Measurements from ENCODE around the gene PNMT. TPM values are rescaled to one million over a fixed set of nuclear protein-coding genes. Genes with fewer than 3 reads are reported as not detected.

Gene PNMT
- total RNA-seq, 1 donor from 2014 or later, result 3.3 TPM

DNA sequence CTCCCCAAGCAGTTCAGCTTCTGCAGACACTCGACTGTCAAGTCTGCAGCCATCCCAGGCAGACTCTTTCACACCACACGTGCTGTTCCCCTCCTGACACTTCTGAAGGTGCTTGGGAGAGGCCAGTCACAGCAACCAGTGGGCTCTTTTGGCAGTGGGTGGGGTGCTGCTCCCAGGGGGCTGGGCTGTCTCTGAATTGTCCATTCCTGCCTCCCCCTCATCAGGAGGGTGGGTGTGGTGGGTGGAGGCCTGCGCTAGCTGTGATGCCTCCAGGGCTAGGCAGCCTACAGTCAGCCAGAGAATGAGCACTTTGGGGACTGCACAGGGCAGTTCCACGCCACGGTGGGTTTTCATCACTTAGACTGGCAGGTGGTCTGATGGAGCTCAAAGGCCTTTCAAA lies 21.0 kb upstream of the PNMT start:
- H3K4me3 Mint-ChIP-seq, result no peak overlapping the region
- peaks cover 40% of the 10 kb centered on the region for H3K4me1 Mint-ChIP-seq (ENCODE audit: unreplicated experiment)
- H3K27ac Mint-ChIP-seq, result no peak overlapping the region
- no peaks in the 10 kb centered on the region for H3K36me3 Mint-ChIP-seq
- TF ChIP-seq CTCF (conservative IDR thresholded peaks at IDR 0.05), result no peak
- no peak for DNase-seq (ENCODE audit: extremely low spot score, unreplicated experiment)
- no peaks in the 10 kb centered on the region for H3K9me3 Mint-ChIP-seq
- no peaks in the 10 kb centered on the region for H3K27me3 Mint-ChIP-seq

- Mint-ChIP-seq H3K4me3 (no peak overlapping the region), H3K27ac (peak overlapping the region; percentile 25), H3K27me3 (no peaks in the 10 kb centered on the region), H3K9me3 (no peaks in the 10 kb centered on the region), H3K4me1 (ENCODE audit: unreplicated experiment) (peaks cover 36% of the 10 kb centered on the region), H3K36me3 (no peaks in the 10 kb centered on the region)
- no peak for TF ChIP-seq CTCF (conservative IDR thresholded peaks at IDR 0.05)
- DNase-seq (ENCODE audit: extremely low spot score, unreplicated experiment), result no peak
Observed at GRCh38 chr17:39648616-39649366, 19.5 kb upstream of the PNMT start.

DNA sequence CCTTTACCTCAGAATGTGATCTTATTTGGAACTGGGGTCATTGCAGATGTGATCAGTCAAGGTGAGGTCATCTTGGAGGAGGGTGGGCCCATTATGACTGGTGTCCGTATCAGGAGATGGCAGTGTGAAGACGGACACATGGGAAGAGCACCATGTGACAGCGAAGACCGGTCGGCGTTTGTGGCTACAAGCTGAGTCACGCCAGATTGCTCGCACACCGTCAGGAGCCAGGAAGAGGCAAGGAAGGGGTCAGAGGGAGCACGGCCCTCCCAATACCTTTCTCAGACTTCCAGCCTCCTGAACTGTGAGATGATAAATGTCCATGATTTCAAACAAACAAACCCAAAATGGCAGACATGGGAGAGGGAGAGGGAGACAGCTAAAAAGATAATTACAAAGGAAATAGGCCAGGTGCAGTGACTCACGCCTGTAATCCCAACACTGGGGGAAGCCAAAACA lies 18.1 kb upstream of the PNMT start:
- no peak for TF ChIP-seq CTCF (conservative IDR thresholded peaks at IDR 0.05)
- H3K36me3 Mint-ChIP-seq, result no peaks in the 10 kb centered on the region
- no peak overlapping the region for H3K4me3 Mint-ChIP-seq
- no peaks in the 10 kb centered on the region for H3K9me3 Mint-ChIP-seq
- no peaks in the 10 kb centered on the region for H3K27me3 Mint-ChIP-seq
- H3K27ac Mint-ChIP-seq, result no peak overlapping the region
- peaks cover 35% of the 10 kb centered on the region for H3K4me1 Mint-ChIP-seq (ENCODE audit: unreplicated experiment)
- DNase-seq (ENCODE audit: extremely low spot score, unreplicated experiment), result no peak

GRCh38 chr17:39651923-39652586 lies 16.2 kb upstream of the PNMT start:
- Mint-ChIP-seq H3K9me3 (no peaks in the 10 kb centered on the region), H3K27me3 (no peaks in the 10 kb centered on the region), H3K27ac (peak overlapping the region; percentile 30), H3K4me3 (peak overlapping the region; percentile 67), H3K4me1 (ENCODE audit: unreplicated experiment) (peaks cover 41% of the 10 kb centered on the region), H3K36me3 (no peaks in the 10 kb centered on the region)
- TF ChIP-seq CTCF (conservative IDR thresholded peaks at IDR 0.05), result no peak
- DNase-seq (ENCODE audit: extremely low spot score, unreplicated experiment), result no peak

GRCh38 chr17:39652587-39653315 lies 15.5 kb upstream of the PNMT start:
- H3K4me1 Mint-ChIP-seq (ENCODE audit: unreplicated experiment), result peaks cover 41% of the 10 kb centered on the region
- no peaks in the 10 kb centered on the region for H3K9me3 Mint-ChIP-seq
- TF ChIP-seq CTCF (conservative IDR thresholded peaks at IDR 0.05), result no peak
- no peaks in the 10 kb centered on the region for H3K27me3 Mint-ChIP-seq
- peak overlapping the region; percentile 30 for H3K27ac Mint-ChIP-seq
- peak overlapping the region; percentile 67 for H3K4me3 Mint-ChIP-seq
- no peak for DNase-seq (ENCODE audit: extremely low spot score, unreplicated experiment)
- H3K36me3 Mint-ChIP-seq, result no peaks in the 10 kb centered on the region
